HG03196 (cell line): ENCODE results near the gene IGF2.
"Not testable (repeated sequence)": the region's sequence is repeated elsewhere in the genome, so short reads cannot be mapped to it uniquely, and the experiment has no call there.

Source experiments
- ATAC-seq: cut with Tn5 transposase; IDR thresholded peaks from one replicate; pipeline ENCODE4 v1.9.1; 2021; ENCODE audit not compliant: unreplicated experiment

Gene IGF2, protein sequence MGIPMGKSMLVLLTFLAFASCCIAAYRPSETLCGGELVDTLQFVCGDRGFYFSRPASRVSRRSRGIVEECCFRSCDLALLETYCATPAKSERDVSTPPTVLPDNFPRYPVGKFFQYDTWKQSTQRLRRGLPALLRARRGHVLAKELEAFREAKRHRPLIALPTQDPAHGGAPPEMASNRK

DNA sequence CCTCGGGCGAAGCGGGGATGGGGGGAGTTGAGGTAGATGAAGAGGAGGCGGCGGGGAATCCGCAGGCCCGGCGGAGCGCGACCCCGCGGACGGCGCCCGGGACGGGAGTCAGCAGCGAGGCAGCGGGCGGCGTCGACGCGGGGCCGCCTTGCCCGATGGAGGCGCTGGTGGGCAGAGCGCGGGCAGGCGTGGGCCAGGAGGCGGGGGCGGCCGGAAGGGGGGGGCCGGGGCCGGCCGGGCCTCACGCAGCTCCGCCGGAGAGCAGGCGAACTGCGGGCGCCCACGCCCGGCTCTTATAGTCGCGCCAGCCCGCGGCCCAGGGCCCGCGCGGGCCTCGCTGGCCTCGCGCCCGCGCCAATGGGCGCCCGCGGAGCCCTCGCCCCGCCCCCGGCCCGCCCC, at the start of gene IGF2:
TSS of gene IGF2 (minus strand) at position 267 of the 399 bp plus-strand sequence. CDS start 3,866 bp downstream, outside the sequence.
- no peak for ATAC-seq

DNA sequence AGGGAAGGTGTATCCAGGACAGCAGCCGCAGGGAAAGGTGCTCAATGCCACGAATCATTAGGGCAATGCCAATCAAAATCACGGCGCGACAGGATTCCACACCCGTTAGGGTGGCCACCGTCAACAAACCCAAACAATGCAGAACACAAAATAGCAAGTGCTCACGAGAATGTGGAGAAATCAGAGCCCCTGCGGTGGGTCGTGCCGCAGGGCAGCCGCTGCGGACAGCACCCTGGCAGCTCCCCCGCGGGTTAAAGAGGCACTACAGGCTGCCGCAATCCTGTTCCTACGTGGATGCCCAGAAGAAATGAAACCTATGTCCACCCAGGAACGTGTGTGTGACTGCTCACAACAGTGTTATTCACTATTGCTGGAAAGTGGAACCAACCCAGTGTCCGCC, 49.6 kb upstream of the IGF2 start:
- no peak for ATAC-seq

DNA sequence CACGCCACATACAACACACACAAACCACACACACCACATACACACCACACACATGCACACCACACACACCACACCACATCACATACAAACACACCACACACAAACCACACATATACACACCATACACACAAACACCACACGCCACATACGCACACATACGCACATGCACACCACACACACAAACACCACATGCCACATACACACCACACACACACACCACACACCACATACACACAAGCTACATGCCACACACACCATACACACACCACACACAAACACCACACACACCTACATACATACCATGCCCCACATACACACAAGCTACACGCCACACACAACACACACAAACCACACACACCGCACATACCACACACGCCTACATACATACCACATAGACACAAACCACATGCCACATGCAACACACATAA, 48.1 kb upstream of the IGF2 start:
- ATAC-seq = no peak

DNA sequence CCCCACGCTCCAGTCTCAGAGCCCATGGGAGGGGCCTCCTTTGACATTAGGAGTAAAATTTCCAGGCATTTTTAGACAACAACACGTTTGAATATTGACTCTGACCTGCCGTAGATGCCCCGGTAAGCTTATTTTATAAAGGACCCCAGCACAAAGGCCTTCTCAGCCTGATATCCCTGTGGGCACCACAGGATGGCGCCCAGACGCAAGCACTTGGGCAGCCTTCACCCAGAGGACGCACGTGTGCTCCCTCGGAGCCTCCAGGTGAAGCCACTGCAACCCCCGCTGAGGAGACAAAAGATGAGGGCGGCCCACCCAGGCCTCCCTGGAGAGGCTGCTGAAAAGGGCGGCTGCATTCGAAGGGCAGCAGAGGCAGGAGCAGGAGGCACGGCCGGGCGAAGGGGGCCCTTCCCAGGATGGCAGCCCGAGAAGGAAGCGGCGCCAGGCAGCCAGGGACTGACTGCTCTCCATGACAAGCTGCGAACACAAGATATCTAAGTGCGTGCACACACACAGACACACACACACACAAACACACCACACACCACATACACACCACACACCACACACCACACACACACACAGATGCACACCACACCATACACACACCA, 47.6 kb upstream of the IGF2 start:
- no peak for ATAC-seq

DNA sequence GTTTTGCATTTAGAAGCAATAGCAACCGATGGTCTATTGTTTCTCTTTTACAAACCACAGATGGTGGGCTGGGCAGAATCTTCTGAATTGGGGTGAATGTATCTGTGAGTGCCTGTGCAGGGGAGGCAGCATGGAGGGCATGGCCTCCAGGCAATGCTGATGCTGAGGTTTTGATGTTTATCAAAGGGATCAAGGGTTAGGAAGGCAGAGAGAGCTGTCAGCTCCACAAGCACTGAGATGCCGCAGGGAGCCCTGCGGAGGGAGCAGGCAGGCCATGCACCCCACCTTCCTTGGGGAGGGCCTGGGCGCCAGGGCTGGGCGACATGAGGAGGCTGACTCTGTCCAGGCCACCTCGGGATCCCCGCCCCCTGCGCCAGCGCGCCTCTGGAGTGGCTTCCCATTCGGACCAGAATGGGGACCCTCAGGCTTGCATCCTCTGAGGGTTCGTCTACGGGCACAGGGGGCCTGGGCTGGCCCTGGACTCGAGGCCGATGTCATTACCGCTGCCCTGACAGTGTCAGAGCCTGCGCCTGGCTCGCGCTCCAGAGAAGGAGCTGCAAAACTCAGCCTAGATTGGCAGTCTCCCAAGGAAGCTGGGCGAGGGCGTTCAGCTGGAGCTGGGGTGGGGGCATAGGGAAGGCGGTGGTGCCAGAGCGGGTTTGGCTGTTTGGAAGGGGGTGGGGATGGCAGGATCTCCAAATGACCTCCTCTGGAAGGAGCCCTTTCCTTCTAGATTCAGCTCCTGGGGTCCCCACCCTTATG, 46.3 kb upstream of the IGF2 start:
- ATAC-seq = no peak

DNA sequence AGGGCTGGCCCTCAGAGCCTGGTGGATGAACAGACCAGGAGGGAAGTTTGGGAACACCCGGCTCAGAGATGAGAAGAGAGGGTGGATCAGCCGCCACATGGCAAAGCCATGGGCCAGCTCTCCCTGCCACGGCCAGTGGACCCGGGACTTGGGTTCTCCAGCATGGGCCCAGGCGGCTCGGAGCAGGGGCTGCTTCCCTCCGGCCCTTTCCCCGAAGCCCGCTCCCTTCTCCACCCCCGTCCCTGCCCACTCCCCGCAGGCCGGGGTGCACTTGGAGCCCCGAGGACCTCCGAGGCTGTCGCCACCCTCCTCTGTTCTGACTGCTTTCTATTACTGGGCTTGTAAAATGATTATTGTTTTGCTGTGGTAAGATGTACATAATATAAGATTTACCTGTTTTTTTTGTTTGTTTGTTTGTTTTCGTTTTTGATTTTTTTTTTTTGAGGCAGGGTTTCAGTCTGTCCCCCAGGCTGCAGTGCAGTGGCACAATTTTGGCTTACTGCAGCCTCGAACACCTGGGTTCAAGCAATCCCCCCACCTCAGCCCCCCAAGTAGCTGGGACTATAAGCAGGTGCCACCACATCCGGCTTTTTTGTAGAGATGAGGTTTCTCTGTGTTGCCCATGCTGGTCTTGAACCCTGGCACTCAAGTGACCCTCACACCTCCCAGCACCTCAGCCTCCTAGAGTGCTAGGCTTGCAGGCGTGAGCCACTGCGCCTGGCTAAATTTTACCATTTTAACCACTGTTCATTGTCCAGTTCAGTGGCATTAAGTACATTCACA, 43.7 kb upstream of the IGF2 start:
- no peak for ATAC-seq

DNA sequence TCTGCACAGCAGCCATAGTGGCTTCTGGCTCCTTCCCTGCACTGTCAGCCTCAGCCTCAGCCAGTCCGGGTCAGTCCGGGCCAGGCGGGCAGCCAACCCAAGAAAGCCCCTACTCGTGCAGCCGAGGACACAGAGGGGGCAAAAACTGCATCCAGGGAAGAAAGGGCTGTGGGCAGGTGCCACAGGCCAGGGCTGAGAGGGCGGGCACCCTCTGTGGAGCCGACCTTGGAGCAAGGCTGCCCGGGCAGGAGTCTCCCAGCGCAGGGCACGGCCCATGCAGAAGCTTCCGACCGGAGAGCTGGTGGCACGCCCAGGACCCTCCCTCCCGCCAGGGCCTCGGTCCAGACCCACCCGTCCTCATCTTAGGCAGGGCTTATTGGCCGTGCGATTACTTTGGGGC, 42.9 kb upstream of the IGF2 start:
- ATAC-seq = no peak

DNA sequence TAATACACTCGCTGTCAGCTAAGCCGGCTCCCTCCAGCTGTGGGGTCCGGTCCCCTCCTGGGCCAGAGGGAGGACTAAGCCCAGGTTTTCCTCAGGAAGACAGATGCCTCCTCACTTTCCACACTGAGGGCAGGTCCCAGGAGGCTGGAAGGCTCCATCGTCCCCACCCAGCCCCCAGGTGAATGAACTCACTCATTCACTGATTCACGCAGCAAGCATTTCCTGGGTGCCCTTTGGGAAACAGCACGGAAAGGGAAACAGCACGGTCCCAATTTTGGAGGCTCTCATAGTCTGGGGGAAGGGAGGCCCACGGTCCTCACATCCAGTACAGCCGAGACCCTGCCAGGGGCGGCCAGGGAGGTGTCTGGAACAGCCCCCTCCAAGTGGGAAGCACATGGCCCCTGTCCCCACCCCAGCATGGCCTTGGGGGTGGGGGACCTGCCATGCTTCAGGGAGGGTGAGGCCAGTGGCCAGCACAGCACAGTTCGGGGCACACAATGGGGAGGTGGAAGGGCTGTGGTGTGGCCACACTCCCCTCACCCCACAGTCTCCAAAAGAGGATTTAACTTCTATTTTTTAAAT, 41.7 kb upstream of the IGF2 start:
- ATAC-seq = no peak

DNA sequence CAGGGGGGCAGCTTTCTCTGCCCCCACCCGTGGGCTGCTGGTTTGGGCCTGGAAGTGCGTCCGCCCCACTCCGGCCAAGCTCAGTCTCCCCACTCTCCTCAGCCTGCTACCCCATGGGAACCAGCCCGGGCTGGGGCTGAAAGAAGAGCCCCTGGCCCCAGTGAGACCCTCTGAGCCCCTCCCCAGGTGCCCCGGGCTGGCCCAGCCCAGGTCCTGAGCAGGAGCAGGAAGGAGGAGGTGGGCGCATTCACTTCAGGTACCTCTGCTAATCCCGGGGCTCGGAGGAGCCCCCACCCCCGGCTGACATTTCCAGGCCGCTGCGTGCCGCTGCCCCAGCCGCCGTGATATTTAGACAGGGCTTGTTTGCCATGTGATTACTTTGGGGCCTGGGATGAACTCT, 41.2 kb upstream of the IGF2 start:
- ATAC-seq = no peak

DNA sequence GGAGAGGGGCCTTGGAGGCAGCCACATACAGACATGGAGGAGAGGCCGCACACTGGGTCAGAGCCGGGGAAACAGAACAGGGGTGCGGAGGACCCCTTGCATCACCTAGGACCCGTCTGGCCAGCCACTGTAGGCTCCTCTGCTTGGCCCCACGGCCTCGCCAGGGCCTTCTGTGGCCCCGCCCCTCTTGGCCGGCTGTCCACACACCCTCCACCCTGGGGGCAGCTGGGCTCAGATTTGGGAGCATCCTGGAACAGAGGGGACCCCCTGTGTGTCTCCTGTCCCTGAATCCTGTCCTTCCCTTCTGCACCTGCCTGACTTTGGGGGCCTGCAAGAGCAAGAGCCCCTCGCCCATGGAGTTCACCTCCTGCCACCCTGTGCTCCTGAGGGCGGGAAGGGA, 40.3 kb upstream of the IGF2 start:
- ATAC-seq = no peak

DNA sequence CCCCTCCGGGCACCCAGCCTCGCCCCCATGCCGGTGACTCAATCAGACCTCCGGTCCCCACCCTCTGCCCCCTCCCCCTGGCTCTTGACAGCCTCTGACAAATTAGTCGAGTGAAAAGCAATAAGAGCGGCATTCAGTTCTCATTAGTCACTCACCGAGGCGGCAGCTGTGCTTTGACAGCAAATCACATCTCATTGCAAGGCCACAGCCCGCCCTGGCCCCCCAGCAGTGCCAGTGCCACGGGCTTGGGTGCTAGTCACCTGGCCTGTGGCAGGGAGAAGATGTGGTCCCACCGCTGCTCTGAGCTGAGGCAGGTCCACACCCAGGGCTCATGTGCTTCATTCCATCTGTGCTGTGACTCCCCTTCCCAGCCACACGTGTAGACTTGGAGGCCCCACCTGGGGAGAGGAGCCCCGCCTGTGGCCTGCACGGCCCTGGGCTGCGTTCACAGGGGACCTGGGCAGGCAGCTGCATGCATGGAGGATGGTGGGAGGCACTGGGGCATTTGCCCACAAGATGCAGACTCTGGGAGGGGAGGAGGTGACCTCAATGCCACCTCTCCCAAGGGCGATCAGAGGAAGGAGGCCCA, 39.8 kb upstream of the IGF2 start:
- ATAC-seq = no peak

DNA sequence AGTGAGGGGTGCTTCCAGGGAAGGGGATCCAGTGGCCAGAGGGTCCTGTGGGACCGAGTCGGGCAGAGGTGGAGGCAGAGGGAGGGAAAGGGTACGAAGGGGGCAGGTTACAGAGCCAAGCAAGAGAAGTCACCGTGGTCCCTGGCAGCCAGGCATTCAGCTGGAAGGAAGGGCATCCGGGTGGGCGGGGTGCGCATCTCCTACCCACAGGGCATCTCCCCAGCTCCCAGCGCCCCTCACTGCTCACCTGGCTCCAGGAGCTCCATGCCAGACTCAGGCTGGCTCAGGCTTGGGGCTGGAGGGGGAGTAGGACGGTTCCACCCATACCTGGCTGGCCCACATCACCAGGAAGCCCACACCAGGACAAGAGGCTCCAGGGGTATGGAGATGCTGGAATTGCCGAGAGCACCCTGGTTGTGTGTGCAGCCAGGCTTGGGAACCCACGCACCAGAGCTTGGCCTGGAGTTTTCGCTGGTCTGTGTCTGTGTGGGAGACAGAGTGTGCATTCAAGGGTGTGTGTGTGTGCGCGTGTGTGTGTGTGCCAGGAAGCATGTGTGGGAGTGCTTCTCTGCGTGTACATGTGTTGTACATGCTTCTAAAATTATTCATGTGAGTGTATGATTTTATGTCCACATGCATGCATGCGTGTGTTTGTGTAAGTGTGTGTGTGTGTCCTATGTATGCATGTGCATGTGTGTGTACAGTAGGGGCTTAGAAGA, 39.0 kb upstream of the IGF2 start:
- not testable (repeated sequence) for ATAC-seq

DNA sequence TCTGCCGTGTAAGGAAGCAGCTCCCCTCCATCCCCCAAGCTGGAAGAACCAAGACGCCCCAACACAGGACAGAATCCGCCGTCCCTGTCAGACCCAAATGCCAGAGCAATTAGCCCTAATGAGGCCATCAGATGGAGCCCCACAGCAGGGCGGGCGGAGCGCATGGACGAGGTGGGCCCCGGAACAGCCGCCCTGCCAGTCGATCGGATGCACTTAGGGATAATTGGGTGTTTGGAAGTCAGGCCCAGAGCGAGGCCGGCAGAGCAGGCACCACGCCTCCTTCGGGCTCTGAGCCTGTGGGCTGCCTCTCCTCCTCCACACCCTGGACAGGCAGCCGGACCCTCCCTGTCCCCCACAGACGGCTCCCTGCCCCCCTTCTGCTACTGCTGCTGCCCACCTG, 37.9 kb upstream of the IGF2 start:
- no peak for ATAC-seq

DNA sequence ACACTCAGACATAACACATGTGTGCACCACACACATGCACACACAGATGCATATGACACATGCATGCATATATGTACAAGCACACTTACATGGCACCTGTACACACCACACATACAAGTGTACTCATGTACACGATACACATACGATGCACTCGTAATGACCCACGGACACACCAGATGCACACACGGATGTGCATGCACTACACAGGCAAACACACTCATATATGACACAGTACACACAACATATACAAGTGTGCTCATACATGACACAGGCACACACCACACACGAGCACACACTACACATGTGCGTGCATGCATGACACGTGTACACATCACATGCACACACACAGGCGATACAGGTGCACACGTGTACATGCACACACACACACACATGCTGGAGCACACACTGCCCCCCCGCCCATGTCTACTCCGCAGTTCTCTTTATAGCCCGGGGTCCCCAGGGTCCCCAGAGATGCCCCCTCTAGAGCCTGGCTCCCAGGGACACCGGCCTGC, 37.3 kb upstream of the IGF2 start:
- no peak for ATAC-seq

DNA sequence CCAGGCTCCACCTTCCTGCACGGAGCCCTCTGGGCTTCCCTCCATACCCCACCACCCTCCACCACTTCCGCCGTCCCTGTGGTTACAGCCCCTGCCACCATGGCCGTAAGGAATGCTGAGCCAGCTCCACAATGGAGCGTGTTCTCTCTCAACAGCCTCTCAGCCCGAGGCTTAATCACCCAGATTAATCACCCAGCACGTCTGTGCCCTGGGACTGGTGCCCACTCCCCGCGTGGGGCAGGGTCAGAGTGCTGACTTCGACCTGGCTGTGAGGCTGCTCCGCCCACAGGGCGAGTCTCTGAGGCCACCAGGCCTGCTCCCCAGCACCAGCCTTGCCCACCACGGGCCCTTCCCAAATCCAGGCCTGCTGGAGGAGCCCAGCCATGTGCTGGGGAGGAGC, 36.5 kb upstream of the IGF2 start:
- no peak for ATAC-seq

DNA sequence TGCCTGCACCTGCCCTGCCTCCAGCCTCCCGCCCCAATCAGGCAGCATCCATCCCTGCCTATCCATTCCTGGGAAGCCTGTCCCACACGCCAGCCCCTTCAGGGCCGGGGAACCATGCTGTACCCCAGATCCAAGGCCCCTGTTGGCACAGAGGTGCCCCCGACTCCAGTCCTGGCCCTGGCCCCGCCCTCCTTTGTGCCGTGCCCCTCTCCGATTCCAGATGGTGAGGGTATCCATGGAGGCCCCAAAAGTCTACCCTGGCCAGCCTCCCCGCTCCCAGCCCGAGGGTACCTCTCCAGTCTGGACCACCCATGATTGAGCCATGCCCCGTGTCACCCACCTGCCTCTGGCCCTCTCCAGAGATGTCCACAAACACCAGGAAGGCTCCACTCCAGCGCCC, 35.2 kb upstream of the IGF2 start:
- ATAC-seq = no peak

DNA sequence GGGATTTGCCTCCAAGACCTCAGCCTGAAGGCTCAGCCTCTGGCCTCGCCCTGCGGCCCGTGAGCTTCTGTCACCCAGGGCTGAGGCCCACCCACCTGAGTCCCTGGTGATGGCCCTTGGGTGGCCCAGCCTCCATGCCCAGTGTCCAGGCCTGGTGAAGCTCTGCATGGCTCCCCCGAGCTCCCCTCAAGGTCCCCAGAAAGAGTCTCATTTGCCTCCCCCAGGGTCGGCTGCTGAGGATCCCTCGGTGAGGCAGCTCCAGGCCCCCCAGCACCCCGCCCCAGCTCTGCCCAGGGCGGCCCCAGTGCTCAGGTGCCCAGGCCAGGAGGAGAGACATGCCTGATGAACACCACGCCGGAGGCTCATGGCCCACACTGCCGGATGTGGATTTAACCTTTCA, 34.6 kb upstream of the IGF2 start:
- ATAC-seq = no peak

DNA sequence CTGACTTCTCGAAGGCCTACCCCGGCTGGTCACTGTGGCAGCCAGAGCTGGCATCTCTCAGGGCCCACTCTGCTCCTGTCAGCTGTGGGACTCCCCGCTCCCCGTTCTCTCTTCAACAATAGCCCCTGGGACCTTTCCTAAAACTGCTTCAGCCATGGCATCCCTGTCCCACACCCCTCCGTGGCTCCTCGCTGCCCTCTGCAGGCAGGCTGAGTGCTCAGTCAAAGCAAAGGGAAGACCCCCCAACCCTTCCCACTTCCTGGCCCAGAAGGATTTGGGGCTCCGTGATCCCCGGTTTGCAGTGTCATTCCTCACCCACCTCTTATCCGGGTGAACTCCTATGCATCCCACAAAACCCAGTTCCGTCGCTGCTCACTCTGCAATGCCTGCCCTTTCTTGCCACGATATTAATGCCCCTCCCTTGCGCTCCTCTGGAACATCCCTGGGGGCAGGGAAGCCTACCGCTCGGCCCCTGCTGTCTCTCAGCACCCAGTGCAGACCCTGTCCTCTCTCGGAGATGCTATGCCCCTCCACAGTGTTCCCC, 34.0 kb upstream of the IGF2 start:
- ATAC-seq = no peak

DNA sequence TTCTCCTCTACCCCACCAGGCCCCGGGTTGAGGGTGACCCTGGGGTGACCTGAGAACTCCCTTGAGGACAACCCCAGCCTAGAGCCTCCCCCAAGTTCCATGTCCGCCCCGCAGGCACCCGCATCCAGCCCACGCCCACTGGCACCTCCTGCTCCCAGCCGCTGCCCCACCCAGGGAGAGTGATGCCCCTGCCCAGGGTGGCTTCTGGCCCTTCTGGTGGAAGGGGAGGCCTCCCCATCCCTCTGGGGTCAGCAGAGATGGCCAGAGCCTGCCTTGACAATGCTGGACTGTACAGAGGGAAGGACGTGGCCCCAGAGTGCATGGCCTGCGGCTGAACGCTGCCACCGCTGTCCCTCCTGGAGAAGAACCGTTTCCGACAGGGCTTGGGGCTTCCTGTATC, 33.5 kb upstream of the IGF2 start:
- ATAC-seq = no peak

DNA sequence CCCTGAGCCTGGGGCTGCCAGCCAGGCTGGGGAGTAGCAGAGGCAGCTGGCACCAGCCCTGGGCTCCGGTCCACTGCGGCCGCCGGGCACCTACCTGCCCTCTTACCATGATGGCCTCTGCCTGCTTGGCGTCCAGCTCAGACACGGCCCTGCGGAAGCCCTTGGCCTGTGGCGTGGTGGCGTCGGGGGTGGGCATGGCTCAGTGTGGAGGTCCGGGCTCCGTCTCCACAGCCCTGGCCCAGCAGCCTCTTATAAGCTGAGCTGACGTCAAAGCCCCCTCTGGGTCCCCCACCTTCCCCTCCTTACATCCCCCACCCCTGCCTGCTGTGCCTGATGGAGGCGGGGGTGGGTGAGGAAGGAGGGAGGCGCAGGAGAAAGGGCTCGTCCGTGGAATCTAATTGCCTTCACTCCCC, 32.4 kb upstream of the IGF2 start, which contains the start of gene TH:
TSS of gene TH (minus strand) at position 225 of the 413 bp plus-strand sequence. CDS start at position 196, 29 bp downstream.
- ATAC-seq = no peak
